GM12865 (cell line): Measurements from ENCODE around the gene ELFN2.

Source experiments
- DNase-seq: peaks from one replicate; pipeline ENCODE4 v3.0.0; 2010; ENCODE audit warnings: low read depth
- H3K4me3 ChIP-seq: 2 replicates; pipeline ENCODE4 v1.5.1; 2011; ENCODE audit warnings: mild to moderate bottlenecking, low read depth, low read length, control low read depth
- TF ChIP-seq, protein P1 (sequence below): IDR thresholded peaks from 2 replicates; pipeline ENCODE4 v1.5.1; 2011; ENCODE audit warnings: low read length, control low read depth, low read depth, inconsistent platforms; ENCODE audit not compliant: insufficient read depth; ENCODE audit errors: missing control alignments

ELFN2 gene

DNA sequence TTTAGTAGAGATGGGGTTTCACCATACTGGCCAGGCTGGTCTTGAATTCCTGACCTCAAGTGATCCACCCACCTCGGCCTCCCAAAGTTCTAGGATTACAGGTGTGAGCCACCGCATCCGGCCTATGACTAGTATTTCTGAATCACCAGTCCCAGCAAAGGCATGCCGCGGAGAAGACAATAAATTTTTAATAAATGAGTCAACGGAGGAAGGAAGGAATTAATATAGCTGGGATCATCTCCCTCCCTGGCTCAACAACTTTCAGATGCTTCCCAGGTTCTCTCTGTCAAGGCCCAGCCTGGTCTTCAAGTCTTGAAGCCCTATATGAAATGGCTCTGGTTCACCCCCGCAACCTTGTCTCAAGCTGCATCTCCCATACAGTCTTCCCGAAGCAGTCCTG lies 99.3 kb downstream of the ELFN2 start:
- TF ChIP-seq, protein P1, sequence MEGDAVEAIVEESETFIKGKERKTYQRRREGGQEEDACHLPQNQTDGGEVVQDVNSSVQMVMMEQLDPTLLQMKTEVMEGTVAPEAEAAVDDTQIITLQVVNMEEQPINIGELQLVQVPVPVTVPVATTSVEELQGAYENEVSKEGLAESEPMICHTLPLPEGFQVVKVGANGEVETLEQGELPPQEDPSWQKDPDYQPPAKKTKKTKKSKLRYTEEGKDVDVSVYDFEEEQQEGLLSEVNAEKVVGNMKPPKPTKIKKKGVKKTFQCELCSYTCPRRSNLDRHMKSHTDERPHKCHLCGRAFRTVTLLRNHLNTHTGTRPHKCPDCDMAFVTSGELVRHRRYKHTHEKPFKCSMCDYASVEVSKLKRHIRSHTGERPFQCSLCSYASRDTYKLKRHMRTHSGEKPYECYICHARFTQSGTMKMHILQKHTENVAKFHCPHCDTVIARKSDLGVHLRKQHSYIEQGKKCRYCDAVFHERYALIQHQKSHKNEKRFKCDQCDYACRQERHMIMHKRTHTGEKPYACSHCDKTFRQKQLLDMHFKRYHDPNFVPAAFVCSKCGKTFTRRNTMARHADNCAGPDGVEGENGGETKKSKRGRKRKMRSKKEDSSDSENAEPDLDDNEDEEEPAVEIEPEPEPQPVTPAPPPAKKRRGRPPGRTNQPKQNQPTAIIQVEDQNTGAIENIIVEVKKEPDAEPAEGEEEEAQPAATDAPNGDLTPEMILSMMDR: no peak
- H3K4me3 ChIP-seq: no peak overlapping the region
- DNase-seq: no peak

DNA sequence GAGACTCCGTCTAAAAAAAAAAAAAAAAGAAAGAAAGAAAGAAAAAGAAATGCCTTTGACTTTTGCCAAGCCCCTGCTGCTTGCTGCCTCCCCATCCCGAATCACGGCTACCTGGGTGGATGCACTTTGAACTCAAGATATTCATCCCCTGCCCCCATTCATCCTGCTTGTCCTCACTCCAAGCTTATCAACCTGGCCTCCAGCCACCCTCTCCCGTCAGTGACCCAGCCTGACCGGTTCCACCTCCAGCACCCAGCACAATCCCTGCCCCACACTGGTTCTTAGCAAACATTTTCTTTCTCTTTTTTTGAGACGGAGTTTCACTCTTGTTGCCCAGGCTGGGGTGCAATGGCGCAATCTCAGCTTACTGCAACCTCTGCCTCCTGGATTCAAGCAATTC lies 100.6 kb downstream of the ELFN2 start:
- H3K4me3 ChIP-seq: no peak overlapping the region
- TF ChIP-seq, protein P1: no peak
- DNase-seq: no peak

DNA sequence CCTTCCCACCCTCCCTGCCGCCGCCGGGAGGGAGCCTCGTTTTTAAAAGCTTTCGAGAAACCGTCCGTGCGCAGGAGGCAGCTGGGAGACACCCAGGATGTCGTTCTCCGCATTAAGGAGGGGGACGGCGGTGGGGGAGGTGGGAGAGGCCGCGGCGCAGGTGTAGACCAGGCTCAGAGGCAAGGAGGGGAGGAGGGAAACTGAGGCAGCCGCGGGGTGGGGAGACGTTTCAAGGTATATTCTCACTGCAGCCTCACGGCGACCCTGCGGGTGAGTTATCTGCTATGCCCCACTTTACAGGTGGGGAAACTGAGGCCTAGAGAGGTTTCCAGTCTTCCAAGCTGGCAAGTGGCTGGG lies 102.3 kb downstream of the ELFN2 start:
- no peak overlapping the region for H3K4me3 ChIP-seq
- TF ChIP-seq, protein P1: no peak
- no peak for DNase-seq

DNA sequence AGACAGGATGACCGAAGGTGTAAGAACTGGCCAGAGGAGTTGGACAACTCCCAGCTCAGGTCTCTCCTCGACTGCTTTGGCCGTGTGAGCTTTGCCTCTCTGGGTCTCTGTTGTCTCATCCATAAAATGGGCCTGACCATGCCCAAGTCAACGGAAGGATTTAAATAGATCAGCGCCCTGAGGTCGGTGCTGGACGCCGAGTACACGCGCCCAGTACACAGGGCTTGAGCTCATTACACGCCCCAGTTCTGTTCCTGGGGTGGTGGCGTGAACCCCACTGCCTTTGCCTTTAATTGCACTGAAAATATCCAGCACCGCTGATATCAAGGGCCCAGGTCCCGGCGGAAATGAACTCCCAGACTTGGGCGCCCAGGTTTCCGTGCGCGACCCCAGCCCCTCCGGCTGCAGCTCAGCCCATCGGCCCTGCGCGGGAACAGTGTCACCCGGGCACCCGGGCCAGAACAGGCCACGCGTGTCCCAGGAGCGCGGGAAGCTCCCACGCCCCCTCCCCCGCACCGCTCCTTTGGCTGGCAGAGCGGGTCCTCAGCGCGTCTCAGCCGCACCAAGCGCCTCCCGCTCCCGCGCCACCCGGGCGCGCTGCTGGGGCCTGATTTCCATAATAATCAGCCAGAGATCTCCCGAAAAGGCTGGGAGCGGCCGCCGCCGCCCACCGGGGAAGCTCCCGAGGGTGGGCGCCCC lies 102.8 kb downstream of the ELFN2 start:
- H3K4me3 ChIP-seq: no peak overlapping the region
- TF ChIP-seq, protein P1: no peak
- DNase-seq: no peak

DNA sequence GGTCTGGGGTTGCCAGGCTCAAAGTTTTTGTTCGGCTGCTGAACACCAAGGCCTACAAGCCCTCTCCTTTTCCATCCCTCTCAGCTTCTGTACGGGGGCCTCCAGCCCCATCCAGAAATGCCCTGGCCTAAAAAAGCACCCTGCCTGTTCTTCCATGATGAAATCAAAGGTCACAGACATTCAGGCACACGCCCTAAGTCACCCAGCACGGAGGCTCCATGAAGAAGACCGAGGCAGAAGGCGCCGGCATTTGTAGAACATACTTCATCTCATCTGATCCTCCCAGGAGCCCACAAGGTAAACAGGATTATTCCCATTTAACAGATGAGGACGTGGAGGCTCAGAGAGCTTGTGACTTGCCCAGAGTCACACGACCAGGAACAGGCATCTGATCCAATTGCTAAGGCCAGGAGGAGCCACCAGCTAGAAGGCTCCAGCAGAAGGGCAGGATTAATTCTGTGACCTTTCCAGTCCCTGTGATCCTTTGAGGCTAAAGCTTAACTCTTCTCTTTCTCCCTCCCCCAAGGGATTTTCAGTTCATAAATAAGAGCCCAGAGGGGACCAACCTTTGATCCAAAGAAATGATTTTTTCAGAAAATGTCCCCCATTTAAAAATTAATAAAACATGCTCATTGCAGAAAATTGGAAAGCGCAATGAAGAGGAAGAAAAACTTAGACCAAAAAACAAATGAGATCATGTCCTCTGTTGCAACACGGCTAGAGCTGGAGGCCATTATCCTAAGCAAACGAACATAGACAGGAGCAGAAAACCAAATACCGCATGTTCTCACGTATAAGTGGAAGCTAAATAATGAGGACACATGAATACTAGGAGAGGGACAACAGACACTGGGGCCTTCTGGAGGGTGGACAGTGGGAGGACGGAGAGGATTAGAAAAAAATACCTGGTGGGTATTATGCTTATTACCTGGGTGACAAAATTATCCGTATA lies 106.3 kb downstream of the ELFN2 start:
- DNase-seq: no peak
- no peak overlapping the region for H3K4me3 ChIP-seq
- TF ChIP-seq, protein P1: no peak

DNA sequence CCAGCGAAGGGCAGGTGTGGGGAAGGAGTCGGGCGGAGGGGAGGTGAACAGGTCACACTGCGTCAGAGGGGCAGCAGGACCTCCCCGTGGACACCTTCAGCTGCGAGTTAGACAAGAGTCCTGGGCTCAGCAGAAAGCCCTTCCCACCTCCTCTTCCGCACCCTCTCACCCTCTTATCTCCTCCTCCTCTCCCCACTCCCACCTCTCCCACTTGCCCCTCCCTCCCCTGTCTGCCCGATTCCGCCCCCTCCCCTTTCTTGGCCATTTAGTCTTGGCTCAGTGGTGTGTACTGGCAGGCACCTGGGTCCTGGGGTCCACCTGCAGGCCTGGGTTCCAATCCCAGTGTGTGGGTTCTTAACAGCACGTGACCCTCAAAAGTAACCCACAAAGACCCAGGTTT lies 107.8 kb downstream of the ELFN2 start:
- TF ChIP-seq, protein P1: no peak
- DNase-seq: no peak

More for the DNA sequence above, 107.8 kb downstream of the ELFN2 start:
- H3K4me3 ChIP-seq: no peak overlapping the region
